ENCODE results near the gene ARHGAP21. TPM values are rescaled to one million over a fixed set of nuclear protein-coding genes. Genes with fewer than 3 reads are reported as not detected.

The ARHGAP21 gene
- total and polyA plus RNA-seq, 2 experiments from 2014 or later = 15.3 to 44.5 TPM

GRCh38 chr10:24556126-24556749 lies 167.4 kb downstream of the ARHGAP21 start:
- Mint-ChIP-seq H3K4me1 (peaks cover 21% of the 10 kb centered on the region), H3K27me3 (ENCODE audit: insufficient read depth, low read depth, poor library complexity) (peaks cover 8% of the 10 kb centered on the region), H3K4me3 (no peak overlapping the region), H3K9me3 (peaks cover 6% of the 10 kb centered on the region; the same call in 2 of the 3 replicates), H3K27ac (no peak overlapping the region), H3K36me3 (ENCODE audit: low read depth) (no peaks in the 10 kb centered on the region)
- TF ChIP-seq STAT1 (IDR thresholded peaks at IDR 0.05; ENCODE audit: unreplicated experiment) = no peak
- no peak for TF ChIP-seq JUNB (IDR thresholded peaks at IDR 0.05; ENCODE audit: unreplicated experiment)
- no peak for TF ChIP-seq EZH2 (IDR thresholded peaks at IDR 0.05; ENCODE audit: low read depth, unreplicated experiment)
- TF ChIP-seq REST (IDR thresholded peaks at IDR 0.05; ENCODE audit: unreplicated experiment) = no peak
- TF ChIP-seq NANOG (IDR thresholded peaks at IDR 0.05; ENCODE audit: borderline replicate concordance) = no peak
- no peak for TF ChIP-seq CREB1 (CRISPR knock-in tag; IDR thresholded peaks at IDR 0.05; ENCODE audit: low read depth)
- TF ChIP-seq, protein P1, sequence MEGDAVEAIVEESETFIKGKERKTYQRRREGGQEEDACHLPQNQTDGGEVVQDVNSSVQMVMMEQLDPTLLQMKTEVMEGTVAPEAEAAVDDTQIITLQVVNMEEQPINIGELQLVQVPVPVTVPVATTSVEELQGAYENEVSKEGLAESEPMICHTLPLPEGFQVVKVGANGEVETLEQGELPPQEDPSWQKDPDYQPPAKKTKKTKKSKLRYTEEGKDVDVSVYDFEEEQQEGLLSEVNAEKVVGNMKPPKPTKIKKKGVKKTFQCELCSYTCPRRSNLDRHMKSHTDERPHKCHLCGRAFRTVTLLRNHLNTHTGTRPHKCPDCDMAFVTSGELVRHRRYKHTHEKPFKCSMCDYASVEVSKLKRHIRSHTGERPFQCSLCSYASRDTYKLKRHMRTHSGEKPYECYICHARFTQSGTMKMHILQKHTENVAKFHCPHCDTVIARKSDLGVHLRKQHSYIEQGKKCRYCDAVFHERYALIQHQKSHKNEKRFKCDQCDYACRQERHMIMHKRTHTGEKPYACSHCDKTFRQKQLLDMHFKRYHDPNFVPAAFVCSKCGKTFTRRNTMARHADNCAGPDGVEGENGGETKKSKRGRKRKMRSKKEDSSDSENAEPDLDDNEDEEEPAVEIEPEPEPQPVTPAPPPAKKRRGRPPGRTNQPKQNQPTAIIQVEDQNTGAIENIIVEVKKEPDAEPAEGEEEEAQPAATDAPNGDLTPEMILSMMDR (conservative IDR thresholded peaks at IDR 0.05; ENCODE audit: low read depth in 2 of 2) = no peak
- no peak for TF ChIP-seq ZNF331 (CRISPR knock-in tag; IDR thresholded peaks at IDR 0.05; ENCODE audit: low read depth)
- no peak for TF ChIP-seq EZH2phosphoT487 (IDR thresholded peaks at IDR 0.05; ENCODE audit: unreplicated experiment)
- TF ChIP-seq ZNF114 (CRISPR knock-in tag; IDR thresholded peaks at IDR 0.05) = no peak
- TF ChIP-seq, protein P2, sequence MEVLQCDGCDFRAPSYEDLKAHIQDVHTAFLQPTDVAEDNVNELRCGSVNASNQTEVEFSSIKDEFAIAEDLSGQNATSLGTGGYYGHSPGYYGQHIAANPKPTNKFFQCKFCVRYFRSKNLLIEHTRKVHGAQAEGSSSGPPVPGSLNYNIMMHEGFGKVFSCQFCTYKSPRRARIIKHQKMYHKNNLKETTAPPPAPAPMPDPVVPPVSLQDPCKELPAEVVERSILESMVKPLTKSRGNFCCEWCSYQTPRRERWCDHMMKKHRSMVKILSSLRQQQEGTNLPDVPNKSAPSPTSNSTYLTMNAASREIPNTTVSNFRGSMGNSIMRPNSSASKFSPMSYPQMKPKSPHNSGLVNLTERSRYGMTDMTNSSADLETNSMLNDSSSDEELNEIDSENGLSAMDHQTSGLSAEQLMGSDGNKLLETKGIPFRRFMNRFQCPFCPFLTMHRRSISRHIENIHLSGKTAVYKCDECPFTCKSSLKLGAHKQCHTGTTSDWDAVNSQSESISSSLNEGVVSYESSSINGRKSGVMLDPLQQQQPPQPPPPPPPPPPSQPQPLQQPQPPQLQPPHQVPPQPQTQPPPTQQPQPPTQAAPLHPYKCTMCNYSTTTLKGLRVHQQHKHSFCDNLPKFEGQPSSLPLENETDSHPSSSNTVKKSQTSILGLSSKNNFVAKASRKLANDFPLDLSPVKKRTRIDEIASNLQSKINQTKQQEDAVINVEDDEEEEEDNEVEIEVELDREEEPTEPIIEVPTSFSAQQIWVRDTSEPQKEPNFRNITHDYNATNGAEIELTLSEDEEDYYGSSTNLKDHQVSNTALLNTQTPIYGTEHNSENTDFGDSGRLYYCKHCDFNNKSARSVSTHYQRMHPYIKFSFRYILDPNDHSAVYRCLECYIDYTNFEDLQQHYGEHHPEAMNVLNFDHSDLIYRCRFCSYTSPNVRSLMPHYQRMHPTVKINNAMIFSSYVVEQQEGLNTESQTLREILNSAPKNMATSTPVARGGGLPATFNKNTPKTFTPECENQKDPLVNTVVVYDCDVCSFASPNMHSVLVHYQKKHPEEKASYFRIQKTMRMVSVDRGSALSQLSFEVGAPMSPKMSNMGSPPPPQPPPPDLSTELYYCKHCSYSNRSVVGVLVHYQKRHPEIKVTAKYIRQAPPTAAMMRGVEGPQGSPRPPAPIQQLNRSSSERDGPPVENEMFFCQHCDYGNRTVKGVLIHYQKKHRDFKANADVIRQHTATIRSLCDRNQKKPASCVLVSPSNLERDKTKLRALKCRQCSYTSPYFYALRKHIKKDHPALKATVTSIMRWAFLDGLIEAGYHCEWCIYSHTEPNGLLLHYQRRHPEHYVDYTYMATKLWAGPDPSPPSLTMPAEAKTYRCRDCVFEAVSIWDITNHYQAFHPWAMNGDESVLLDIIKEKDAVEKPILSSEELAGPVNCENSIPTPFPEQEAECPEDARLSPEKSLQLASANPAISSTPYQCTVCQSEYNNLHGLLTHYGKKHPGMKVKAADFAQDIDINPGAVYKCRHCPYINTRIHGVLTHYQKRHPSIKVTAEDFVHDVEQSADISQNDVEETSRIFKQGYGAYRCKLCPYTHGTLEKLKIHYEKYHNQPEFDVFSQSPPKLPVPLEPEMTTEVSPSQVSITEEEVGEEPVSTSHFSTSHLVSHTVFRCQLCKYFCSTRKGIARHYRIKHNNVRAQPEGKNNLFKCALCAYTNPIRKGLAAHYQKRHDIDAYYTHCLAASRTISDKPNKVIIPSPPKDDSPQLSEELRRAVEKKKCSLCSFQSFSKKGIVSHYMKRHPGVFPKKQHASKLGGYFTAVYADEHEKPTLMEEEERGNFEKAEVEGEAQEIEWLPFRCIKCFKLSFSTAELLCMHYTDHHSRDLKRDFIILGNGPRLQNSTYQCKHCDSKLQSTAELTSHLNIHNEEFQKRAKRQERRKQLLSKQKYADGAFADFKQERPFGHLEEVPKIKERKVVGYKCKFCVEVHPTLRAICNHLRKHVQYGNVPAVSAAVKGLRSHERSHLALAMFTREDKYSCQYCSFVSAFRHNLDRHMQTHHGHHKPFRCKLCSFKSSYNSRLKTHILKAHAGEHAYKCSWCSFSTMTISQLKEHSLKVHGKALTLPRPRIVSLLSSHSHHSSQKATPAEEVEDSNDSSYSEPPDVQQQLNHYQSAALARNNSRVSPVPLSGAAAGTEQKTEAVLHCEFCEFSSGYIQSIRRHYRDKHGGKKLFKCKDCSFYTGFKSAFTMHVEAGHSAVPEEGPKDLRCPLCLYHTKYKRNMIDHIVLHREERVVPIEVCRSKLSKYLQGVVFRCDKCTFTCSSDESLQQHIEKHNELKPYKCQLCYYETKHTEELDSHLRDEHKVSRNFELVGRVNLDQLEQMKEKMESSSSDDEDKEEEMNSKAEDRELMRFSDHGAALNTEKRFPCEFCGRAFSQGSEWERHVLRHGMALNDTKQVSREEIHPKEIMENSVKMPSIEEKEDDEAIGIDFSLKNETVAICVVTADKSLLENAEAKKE (CRISPR knock-in tag; IDR thresholded peaks at IDR 0.05) = no peak
- no peaks in the 10 kb centered on the region for H3K36me3 ChIP-seq (ENCODE audit: insufficient read depth)
- DNase-seq (ENCODE audit: low spot score) (no peak), ATAC-seq (no peak)
- H3K27me3 ChIP-seq (ENCODE audit: insufficient read depth) = no peaks in the 10 kb centered on the region
- no peak overlapping the region for H3K27ac ChIP-seq (ENCODE audit: low read depth)
- no peaks in the 10 kb centered on the region for H4K20me1 ChIP-seq (replicated peaks; ENCODE audit: insufficient read depth)
- no peak overlapping the region for H3K4me2 ChIP-seq
- H3K4me3 ChIP-seq = no peak overlapping the region
- peak overlapping the region; percentile 19; the same call in 1 of the 2 replicates for H2AFZ ChIP-seq
- peaks cover 13% of the 10 kb centered on the region for H3K4me1 ChIP-seq (ENCODE audit: insufficient read depth)
- H3K9me2 ChIP-seq (ENCODE audit: insufficient read depth) = no peaks in the 10 kb centered on the region
- no peaks in the 10 kb centered on the region for H3K79me2 ChIP-seq (replicated peaks; ENCODE audit: insufficient read depth)
- H3F3A ChIP-seq (replicated peaks; ENCODE audit: low read depth) = no peaks in the 10 kb centered on the region

Measured in GM23338 (cell line).